ENCODE data around the gene RAB4A. TPM values are rescaled to one million over a fixed set of nuclear protein-coding genes. Genes with fewer than 3 reads are reported as not detected.

Gene RAB4A
- total and polyA plus RNA-seq, 2 of the 4 experiments (the other 2 are of a cell fraction) = 25.6 to 26.2 TPM

DNA sequence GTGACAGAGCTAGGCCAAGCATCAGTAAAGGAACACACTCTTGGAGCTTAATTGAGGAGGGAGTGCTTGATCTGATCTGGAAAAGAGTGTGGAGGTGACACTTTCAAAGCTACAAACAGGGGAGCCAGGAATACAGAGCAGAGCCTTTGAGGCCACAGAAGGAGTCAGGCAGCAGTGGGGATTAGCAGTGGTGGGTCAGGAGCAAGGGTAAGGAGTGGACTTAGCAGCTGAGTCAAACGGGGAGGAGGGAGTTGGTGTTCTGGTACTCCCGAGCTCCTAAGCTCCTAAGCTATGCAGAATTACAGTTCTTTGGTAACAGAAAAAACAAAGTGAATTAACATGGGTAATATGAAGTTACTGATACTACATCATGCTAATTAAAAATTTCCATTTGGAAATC lies 14.5 kb downstream of the RAB4A start:
- 0 out of 2 replicates have a peak overlapping the region, but pooled peaks have one; percentile 6 for H4K91ac ChIP-seq (ENCODE audit: insufficient read depth, low read depth, low read length)
- H3K4ac ChIP-seq (ENCODE audit: low read depth, low read length) = peak overlapping the region; percentile 29; the same call in 1 of the 2 replicates
- peaks cover 6% of the 10 kb centered on the region; the same call in 1 of the 2 replicates for H3K9me1 ChIP-seq (ENCODE audit: insufficient read depth, low read length)
- no peak for ATAC-seq (ENCODE audit: low read depth)
- H2BK120ac ChIP-seq (ENCODE audit: low read depth, low read length) = no peak overlapping the region; the same call in 1 of the 2 replicates
- H3K27me3 ChIP-seq (ENCODE audit: control insufficient read depth, insufficient read depth, low read length) = no peaks in the 10 kb centered on the region
- dilution Hi-C loops (cut with HindIII; ENCODE audit: low sequenced_read_pairs, unreplicated experiment) (no loop called here), in situ Hi-C loops (cut with MboI; ENCODE audit: low sequenced_read_pairs) (no loop called here), intact Hi-C loops (cut with micrococcal nuclease) (no loop called here)
- no peak overlapping the region for H2BK20ac ChIP-seq (ENCODE audit: low read depth, low read length)
- peaks cover 9% of the 10 kb centered on the region for H3K4me1 ChIP-seq (ENCODE audit: control insufficient read depth, insufficient read depth, low read length)
- H2BK5ac ChIP-seq (ENCODE audit: low read depth, low read length, poor library complexity, severe bottlenecking) = peak overlapping the region; percentile 57
- no peak overlapping the region for H3K9ac ChIP-seq (ENCODE audit: low read depth, low read length)
- no TSS peak for BruUV-seq (replicated peaks)
- H2BK15ac ChIP-seq (ENCODE audit: low read depth, low read length) = no peak overlapping the region; the same call in 2 of the 3 replicates
- no peak overlapping the region for H2AK5ac ChIP-seq (ENCODE audit: low read depth, low read length)
- 0 out of 2 replicates have a peak overlapping the region, but pooled peaks have one; percentile 63 for H3K23ac ChIP-seq (ENCODE audit: low read depth, low read length)
- H4K20me1 ChIP-seq (ENCODE audit: insufficient read depth, low read length) = peaks cover 23% of the 10 kb centered on the region; the same call in 1 of the 2 replicates
- no peak for DNase-seq
- H3K56ac ChIP-seq (ENCODE audit: extremely low read depth, insufficient read depth, low read length) = no peak overlapping the region
- peak overlapping the region; percentile 7; the same call in 1 of the 2 replicates for H3K18ac ChIP-seq (ENCODE audit: low read depth, low read length)
- no peak overlapping the region; the same call in 1 of the 2 replicates for H3K14ac ChIP-seq (replicated peaks; ENCODE audit: low read depth, low read length)
- CTCF ChIA-PET = interaction anchor here (0.6 to 1.1 kb wide), 2 partner anchors 150 to 156 kb away, joined by 3 to 4 read pairs; no protein-coding TSS in a partner anchor
- no peak overlapping the region for H2AFZ ChIP-seq (replicated peaks; ENCODE audit: low read length, poor library complexity)
- H3K4me2 ChIP-seq (ENCODE audit: low read depth, low read length) = no peak overlapping the region
- POLR2A ChIA-PET (ENCODE audit: unreplicated experiment) = no interaction called here
- no peak overlapping the region for H3K27ac ChIP-seq (ENCODE audit: insufficient read depth, low read length)
- no peaks in the 10 kb centered on the region for H3K9me3 ChIP-seq (ENCODE audit: control insufficient read depth, insufficient read depth, low read length)
- H2AK9ac ChIP-seq (replicated peaks; ENCODE audit: low read depth, low read length, poor library complexity) = peak overlapping the region; percentile 60
- no peak overlapping the region for H3K4me3 ChIP-seq (ENCODE audit: insufficient read depth, low read depth, low read length)
- peak overlapping the region; percentile 16; the same call in 1 of the 2 replicates for H4K5ac ChIP-seq (ENCODE audit: low read depth, low read length)
- peaks cover 7% of the 10 kb centered on the region for H3K36me3 ChIP-seq (ENCODE audit: control insufficient read depth, insufficient read depth, low read length)
- TF ChIP-seq, protein P1, sequence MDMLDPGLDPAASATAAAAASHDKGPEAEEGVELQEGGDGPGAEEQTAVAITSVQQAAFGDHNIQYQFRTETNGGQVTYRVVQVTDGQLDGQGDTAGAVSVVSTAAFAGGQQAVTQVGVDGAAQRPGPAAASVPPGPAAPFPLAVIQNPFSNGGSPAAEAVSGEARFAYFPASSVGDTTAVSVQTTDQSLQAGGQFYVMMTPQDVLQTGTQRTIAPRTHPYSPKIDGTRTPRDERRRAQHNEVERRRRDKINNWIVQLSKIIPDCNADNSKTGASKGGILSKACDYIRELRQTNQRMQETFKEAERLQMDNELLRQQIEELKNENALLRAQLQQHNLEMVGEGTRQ (IDR thresholded peaks at IDR 0.05; ENCODE audit: low read depth, low read length) = no peak
- no peak for TF ChIP-seq SMC3 (IDR thresholded peaks at IDR 0.05; ENCODE audit: low read depth, low read length)
- TF ChIP-seq BHLHE40 (IDR thresholded peaks at IDR 0.05; ENCODE audit: low read depth, low read length) = no peak
- TF ChIP-seq RFX5 (IDR thresholded peaks at IDR 0.05; ENCODE audit: low read depth, low read length) = no peak
- no peak for TF ChIP-seq MAFK (IDR thresholded peaks at IDR 0.05; ENCODE audit: low read depth, low read length)
- no peak for TF ChIP-seq CHD1 (IDR thresholded peaks at IDR 0.05; ENCODE audit: low read depth, low read length)
- no peak for TF ChIP-seq MAZ (IDR thresholded peaks at IDR 0.05; ENCODE audit: borderline replicate concordance, low read depth, low read length)
- H3K79me1 ChIP-seq (ENCODE audit: low read depth in 1 of 2, low read length in 2 of 2) = peaks cover 22 to 61% of the 10 kb centered on the region in 2 experiments
- H4K8ac ChIP-seq (ENCODE audit: low read depth in 2 of 2, low read length in 2 of 2) = 0 out of 4 replicates have a peak overlapping the region, but pooled peaks of 1 of the 2 experiments have one; percentile 20
- no CpG with 5 or more reads among the region's 2 CpGs for WGBS, 2 experiments (ENCODE audit: extremely low coverage in 2 of 2, insufficient read length in 1 of 2)

All from IMR-90 (cell line).